Stimulated activated CD8-positive, alpha-beta memory T cell treated with anti-CD3 and anti-CD28 coated beads, Interleukin-7, amount 100 ng/mL, for 24 hours (primary cell): Measurements from ENCODE around the gene TIMM50.

Experiments
- DNase-seq: peaks from one replicate; pipeline ENCODE4 v3.0.0-alpha.2; 2020; ENCODE audit warnings: low read depth

Gene TIMM50

DNA sequence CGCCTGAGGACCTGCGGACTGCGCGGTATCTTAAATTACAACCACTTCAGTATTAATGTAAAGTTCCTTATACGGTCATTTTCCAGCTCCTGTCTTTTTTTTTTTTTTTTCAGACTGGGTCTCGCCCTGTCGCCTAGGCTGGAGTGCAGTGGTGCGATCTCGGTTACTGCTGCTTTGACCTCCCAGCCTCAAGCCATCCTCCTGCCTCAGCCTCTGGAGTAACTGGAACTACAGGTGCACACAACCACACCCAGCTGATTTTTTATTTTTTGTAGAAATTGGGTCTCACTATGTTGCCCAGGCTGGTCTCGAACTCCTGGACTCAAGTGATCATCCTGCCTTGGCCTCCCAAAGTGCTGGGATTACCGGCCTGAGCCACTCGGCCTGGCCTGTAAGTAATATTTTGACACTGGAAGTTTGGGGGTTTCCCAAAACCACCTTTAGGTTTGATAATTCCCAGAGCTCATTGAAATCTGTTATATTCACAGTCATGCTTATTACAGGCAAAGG is 52.4 kb downstream of the TIMM50 start:
- no peak for DNase-seq

DNA sequence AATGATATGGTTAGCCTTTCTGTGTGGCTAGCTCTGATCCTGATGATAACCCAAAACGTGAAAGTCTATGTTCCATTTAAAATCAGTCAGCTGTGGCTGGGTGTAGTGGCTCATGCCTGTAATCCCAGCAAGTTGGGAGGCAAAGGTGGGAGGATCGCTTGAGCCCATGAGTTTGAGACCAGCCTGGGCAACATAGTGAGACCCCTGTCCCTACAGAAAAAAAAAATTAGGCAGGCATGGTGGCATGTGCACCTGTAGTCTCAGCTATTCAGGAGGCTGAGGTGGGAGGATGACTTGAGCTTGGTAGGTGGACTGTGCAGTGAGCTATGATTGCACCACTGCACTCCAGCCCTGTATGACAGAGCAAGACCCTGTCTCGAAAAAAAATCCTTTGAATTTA is 53.2 kb downstream of the TIMM50 start:
- no peak for DNase-seq

DNA sequence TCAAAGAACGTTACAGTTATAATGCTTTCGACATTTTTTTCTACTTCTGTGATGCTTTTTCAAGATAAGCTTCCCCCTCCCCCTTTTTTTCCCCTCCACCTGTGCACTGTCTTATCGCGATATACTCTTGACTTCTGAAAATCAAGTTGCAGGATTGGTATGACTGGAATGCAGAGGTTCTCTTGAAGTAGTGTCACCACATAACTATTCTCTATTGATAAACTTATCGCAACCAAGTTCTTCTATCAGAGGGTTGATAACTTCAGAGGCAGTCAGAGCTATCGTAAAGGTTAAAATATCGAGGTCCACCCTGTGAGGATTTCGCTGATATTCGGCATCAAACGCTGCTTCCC is 58.5 kb downstream of the TIMM50 start:
- no peak for DNase-seq

DNA sequence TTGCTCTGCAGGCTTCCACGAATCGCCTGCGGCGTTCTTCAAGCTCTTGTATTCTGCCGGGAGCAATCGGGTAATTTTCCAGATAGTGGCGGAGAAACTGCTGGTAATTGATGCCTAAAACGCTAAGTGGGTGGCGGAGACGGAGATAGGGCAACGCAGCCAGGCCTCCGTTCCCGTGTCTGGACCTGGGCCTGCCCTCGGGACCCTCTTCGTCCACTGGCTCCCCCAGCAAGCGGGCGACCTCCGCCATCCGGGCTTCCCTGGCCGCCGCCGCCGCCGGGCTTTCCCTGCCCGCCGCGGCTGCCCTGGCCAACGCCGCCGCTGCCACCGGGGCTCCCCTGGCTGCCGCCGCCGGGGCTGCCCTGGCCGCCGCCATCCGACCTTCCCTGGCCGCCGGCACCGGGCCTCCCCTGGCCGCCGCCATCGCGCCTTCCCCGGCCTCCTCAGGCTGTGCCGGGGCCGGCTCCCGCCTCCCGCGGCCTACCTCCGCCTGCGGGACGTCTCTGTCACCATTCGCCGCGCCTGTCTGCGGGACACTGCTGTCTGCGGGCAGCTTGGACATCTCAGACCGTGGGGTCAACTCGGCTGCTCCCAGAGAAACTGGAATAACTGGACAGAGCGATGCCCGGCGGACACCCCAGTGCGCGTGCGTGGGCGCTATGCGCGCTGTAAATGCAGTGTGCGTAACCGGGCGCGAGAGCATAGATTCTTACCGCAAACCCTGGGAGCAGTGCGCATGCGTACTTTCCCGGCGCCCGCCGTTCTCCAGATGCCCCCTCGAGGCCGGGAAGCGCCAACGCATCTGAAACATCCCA is 59.1 kb downstream of the TIMM50 start, which contains the start of gene EID2:
EID2 (minus strand) TSS at position 644 of the 815 bp plus-strand sequence; CDS start at position 562, 82 bp downstream.
- DNase-seq = peak; percentile 89

DNA sequence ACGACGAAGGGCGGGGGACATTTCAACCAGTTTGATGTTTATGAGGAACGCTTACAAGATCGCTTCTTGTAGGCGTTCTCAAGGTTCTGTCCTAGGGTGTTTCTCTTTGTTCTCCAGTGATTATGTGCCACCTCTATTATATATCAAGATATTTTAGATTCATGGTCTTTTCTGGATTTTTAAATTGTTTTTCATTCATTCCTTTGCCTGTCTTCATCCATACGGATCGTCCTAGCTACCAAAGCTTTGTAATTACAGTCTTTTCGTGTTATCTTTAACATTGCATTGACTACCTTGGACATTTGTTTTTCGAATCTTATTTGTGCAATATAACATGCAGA is 59.7 kb downstream of the TIMM50 start:
- DNase-seq = no peak
